Hematopoietic multipotent progenitor cell treated with erythropoietin and hydrocortisone succinate and interleukin-3 and kit ligand, for 8 days (in vitro differentiated cells): ENCODE data around the gene AUTS2.
"Not testable (repeated sequence)": the region's sequence is repeated elsewhere in the genome, so short reads cannot be mapped to it uniquely, and the experiment has no call there.

Experiments used
- DNase-seq: peaks from one replicate; pipeline ENCODE4 v3.0.0-alpha.2; 2015

AUTS2 gene

DNA sequence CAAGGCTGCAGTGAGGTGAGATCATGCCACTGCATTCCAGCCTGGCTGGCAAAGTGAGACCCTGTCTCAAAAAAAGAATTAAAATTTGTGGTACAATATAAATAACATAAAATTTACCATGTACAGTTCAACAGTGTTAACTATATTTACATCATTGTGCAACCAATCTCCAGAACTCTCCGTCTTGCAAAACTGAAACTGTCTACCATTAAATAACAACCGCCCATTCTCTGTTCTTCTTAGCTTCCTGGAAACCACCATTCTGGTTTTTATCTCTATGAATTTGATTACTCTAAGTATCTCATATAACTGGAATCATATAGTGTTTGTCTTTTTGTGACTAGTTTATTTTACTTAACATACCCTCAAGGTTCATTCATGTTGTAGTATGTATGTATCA is 167.6 kb downstream of the AUTS2 start:
- DNase-seq = no peak

DNA sequence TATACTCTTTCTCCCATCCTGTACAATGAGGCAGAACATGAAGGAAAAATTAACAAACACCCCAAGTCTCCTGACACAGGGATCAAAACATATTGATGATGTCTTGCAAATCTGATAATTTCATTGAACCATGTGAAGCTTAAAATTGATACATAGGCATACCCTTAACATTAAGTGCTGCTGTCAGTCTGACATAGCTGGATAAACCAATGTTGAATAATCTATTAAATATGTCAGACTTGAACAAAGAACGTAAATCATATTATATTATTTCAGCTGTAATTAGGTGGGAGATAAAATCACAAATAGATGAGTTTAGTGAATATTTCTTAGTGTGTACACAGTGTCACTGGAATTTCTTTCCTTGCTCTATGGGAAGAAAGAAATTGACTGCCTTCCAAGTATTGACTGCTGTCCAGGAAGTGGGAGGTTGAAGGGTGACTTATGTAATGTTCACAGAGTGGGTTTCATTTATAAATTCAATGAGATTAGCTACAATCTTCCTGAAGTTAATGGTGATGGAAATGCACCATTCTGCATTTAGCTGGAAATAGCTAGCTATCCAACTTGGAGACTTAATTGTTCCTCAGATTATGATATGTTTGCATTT is 170.8 kb downstream of the AUTS2 start:
- no peak for DNase-seq

- no peak for DNase-seq
These were observed 171.6 kb downstream of the AUTS2 start for GRCh38 chr7:69769826-69770225.

DNA sequence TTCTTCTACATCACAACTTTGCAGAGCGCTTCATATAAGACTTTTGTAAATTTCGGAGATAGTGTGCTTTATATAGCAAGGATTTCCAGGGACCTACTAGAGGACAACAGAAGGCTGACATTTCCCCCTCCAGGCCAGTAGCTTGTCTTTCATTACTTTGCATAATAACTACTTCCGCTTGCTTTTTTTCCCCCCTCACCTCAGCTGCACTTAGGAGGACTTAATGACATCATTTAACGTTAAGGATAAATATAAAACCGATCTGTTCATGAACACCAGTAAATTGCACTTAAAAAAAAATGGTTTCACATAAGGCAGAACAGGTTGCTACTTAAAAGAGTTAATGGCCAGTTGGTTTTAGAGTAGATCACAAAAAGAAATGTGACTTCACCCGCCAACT is 172.3 kb downstream of the AUTS2 start:
- no peak for DNase-seq

DNA sequence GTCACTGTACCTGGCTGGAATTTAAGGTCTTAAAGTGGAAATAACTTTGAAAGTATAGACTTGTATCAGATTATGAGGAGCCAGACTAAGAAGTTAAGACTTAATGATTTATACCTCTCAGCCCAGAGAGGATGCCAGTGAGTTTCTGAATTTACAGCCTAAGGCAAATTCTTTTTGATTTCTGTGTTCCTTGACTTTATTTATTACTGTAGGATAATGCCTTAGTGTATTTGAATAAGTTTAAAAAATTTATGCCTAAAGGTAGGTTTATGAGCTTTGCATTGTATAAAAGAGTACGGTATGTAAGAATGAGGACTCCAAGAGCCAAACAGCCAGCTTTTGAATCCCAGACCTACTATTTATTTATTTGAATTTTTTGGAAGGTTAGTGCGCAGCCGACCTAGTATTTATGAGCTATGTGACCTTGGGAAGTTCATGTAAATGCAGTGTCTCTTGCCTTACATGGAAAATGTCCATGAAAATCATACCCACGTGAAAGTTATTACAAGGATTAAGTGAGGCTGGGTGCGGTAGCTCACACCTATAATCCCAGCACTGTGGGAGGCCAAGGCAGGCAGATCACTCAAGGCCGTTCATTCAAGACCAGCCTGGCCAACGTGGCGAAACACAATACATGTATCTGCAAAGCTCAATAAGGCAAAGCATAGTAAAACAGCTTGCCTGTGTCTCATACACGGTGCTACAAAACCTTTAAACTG is 174.6 kb downstream of the AUTS2 start:
- DNase-seq = no peak

DNA sequence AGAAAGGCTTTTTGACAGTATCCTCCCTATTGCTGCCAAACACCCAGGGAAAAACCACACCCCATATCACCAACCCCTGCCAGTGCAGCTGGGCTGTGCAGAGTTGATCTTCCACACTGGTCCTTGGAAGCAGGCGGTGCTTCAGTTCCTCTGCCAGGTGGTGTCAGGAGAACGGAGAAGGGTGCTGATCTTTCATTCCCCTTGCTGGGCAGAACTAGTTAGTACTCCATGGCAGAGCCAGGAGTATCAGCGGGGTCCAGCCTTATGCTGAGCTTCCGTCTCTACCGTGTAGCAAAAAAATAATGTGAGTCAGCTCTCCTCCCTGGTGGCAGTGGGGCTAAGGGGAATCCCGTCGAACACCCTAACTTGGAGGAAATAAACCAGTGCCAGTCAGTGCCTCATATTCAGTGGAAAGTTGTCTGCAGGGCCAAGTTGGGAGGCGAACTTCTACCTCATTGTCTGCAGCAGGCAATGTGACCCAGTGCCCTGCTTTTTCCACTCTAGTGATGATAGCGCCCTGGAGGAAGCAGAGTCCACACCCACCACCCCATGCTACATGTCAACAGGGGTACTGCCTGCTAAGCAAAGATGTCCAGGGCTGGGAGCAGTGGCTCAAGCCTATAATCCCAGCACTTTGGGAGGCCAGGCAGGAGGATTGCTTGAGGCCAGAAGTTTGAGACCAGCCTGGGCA is 175.4 kb downstream of the AUTS2 start:
- DNase-seq = no peak

DNA sequence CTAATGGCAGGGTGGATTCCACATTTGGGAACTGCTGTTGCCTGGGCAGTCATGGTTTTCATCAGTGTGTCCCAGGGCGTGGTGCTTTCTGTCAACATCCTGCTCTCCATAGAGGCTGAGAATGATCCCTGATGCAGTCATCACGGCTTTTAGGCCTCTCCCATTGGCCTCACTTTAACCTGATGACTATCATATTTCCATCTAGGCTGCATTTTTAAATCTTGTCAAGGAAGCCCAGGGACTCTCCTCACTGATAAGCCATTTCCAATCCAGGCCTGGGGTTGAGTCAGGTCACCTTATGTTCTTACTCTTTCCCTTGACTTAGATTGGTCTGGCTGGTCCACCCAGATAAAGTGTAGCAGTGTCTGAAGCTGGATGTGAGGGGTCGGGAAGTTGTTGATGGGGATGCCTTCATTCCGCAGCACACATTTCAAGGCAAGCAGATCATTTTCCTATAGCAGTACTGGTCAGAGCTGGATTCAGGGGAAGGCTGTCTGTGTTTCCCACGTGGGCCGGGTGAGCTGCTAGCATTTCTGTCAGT is 177.0 kb downstream of the AUTS2 start:
- peak; percentile 43 for DNase-seq

GRCh38 chr7:69776611-69777010 is 178.3 kb downstream of the AUTS2 start:
- no peak for DNase-seq

- DNase-seq = no peak
These were observed 179.9 kb downstream of the AUTS2 start for GRCh38 chr7:69778138-69778537.

DNA sequence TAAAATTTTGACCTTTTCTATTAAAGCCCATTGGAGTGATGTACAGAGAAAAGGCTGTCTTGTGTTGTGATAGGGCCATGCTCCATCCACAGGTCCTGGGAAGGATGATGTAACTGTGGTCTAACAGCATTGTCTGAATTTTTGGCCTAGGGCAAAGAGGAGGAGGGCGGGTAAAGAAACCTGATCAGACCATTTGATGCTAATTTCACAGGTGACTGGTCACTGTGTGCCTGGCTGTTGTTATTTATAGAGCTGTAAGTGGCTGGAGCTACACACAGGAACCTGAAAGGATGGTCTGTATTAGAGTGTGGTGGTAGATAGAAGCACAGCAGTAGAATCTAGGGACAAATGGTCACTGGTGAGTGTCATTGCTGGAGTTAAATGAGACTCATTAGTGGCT is 182.1 kb downstream of the AUTS2 start:
- no peak for DNase-seq

- no peak for DNase-seq
These were observed 183.2 kb downstream of the AUTS2 start for GRCh38 chr7:69781412-69781846.

GRCh38 chr7:69782917-69783684 is 184.8 kb downstream of the AUTS2 start:
- no peak for DNase-seq

DNA sequence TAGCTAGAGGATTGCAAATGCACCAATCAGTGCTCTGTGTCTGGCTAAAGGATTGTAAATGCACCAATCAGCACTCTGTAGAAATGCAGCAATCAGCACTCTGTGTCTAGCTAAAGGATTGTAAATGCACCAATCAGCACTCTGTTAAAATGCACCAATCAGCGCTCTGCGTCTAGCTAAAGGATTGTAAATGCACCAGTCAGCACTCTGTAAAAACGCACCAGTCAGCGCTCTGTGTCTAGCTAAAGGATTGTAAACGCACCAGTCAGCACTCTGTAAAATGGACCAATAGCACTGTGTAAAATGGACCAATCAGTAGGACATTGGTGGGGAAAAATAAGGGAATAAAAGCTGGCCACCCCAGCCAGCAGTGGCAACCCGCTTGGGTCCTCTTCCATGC is 187.9 kb downstream of the AUTS2 start:
- not testable (repeated sequence) for DNase-seq

- peak; percentile 64 for DNase-seq
These were observed 188.6 kb downstream of the AUTS2 start for GRCh38 chr7:69786730-69787395.

DNA sequence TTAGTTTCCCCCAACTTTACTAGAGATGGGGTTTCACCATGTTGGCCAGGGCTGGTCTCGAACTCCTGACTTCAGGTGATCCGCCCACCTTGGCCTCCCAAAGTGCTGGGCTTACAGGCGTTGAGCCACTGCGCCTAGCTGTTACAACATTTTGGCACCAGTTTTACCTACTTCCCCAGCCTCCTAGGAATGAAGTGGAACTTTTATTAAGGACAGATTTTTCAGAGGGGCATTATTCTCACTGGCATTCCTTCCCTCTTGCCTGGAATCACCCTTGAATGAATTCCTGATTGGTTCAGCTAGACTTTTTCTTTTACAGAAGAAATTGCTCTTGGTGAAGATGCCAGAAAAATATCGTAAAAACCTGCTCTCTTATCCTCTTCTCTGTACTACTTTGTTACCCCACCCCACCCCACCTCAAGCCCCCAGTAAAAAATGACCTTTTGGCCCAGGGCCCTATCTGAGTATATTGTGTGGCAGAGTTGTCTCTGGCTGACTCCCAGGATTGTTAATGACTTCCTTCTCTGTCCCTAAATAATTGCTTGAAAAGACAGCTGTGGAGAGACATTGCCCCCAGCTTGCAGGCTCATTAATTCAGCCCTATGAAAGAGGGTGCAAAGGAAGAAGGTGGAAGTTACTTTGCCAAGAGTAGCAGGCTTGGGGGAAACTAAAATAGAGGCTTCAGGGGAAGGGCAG is 189.6 kb downstream of the AUTS2 start:
- DNase-seq = no peak

DNA sequence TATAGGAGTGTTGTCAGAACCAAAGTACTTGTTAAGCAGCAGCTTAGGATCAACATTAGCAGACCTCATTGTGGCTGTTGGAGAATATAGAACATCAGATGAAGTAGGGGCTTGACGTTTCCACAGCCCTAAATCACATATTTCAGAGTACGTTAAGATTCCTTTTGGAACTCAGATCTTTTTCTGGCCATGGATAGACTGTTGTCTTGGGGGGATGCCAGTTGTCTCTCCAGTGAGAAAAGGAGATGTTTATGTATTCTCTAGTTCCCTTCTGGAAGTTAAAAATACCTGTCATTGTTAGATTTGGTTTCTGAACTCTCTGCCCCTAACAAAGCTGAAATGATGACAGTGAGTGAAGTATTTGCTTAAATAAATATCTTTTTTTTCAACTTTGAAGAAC is 191.3 kb downstream of the AUTS2 start:
- DNase-seq = no peak

- DNase-seq = no peak
These were observed 192.9 kb downstream of the AUTS2 start for GRCh38 chr7:69790977-69791724.

DNA sequence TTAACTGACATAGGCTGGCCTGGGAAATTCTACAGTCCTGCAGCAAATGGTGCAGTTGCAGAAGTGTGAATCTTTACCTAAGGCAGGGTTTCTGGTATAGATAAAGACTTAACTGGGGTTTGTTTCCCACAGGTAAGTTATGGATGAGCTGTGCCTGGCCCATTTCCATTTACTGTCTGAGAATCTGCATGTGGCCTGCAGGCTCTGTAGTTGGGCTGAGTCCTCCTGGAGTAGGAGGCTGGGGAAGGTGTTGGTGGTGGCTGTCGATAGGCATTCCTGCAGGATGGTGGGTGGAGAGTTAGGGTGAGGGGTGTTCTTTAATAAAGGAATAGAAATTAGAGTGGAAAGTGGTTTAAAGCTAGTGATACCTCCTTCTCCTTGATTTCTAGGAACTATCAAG is 193.5 kb downstream of the AUTS2 start:
- no peak for DNase-seq

DNA sequence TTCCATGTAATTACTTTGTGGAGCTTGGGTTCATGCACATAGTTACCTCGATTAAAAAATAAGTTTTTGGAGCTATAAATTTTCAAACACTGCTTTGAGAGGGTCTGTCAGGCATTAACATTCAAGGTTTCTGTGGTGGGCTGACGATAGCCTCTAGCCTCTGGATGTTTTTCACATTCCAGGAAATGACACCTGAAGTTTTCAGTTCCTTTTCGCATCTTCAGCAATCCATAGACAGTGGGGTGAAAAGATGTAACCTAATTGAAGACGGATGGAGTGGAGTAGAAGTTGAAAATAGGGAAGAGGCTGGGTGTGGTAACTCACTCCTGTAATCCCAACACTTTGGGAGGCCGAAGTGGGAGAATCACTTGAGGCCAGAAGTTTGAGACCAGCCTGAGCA is 197.7 kb downstream of the AUTS2 start:
- no peak for DNase-seq

DNA sequence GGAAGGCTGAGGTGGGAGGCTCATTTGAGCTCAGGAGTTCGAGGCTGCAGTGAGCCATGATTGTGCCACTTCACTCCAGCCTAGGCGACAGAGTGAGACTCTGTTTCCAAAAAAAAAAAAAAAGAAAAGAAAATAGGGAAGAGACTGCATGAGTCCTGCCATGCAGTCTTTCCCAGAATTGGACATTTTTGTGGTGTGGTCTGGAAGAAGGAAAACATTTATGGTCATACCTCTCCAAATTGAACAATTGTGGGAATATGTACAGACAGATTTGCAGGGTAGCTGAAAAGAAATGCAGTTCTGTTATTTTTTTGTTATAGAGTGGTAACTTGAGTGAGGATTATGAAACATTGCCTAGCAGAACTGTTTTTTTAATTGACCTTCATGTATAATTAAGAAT is 198.1 kb downstream of the AUTS2 start:
- DNase-seq = no peak

- DNase-seq = no peak
These were observed 200.9 kb downstream of the AUTS2 start for GRCh38 chr7:69799048-69799697.
